AML-193 (cell line): ENCODE results near the gene KIR2DL1.
"Not testable (repeated sequence)": the region's sequence is repeated elsewhere in the genome, so short reads cannot be mapped to it uniquely, and the experiment has no call there.

ENCODE experiments used
- DNase-seq, 2 experiments: peaks; one replicate each; lab custom pipeline; 2025; lab: John Stamatoyannopoulos, UW

Gene KIR2DL1

DNA sequence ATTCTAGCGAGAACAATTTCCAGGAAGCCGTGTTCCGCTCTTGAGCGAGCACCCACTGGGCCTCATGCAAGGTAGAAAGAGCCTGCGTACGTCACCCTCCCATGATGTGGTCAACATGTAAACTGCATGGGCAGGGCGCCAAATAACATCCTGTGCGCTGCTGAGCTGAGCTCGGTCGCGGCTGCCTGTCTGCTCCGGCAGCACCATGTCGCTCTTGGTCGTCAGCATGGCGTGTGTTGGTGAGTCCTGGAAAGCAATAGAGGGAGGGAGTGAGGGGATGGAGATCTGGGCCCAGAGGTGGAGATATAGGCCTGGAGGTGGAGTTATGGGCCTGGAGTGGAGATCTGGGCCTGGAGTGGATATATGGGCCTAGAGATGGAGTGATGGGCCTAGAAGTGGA lies at the start of gene KIR2DL1:
Gene KIR2DL1, plus strand, starts transcription at position 148 of the 400 bp plus-strand sequence. Its CDS starts 58 bp downstream, at position 206.
- DNase-seq: not testable (repeated sequence)

- no peak for DNase-seq
Measured at GRCh38 chr19:54724142-54724541, 45.5 kb upstream of the KIR2DL1 start, which contains the start of gene KIR3DL3. Gene KIR3DL3 (plus strand): TSS chr19:54724442. CDS start chr19:54724497, 55 bp downstream.

DNA sequence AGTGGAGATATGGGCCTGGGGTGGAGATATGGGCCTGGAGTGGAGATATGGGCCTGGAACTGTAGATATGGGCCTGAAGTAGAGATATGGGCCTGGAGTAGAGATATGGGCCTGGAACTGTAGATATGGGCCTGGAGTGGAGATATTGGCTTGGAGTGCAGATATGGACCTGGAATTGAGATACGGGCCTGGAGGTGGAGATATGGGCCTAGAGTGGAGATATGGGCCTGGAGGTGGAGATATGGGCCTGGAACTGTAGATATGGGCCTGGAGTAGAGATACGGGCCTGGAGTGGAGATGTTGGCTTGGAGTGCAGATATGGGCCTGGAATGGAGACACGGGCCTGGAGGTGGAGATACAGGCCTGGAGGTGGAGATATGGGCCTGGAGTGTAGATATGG lies 44.9 kb upstream of the KIR2DL1 start:
- DNase-seq: no peak

GRCh38 chr19:54725321-54725720 lies 44.3 kb upstream of the KIR2DL1 start:
- no peak for DNase-seq

- no peak for DNase-seq
Measured at GRCh38 chr19:54727562-54727961, 42.0 kb upstream of the KIR2DL1 start.

- no peak for DNase-seq
Measured at GRCh38 chr19:54728167-54728566, 41.4 kb upstream of the KIR2DL1 start.

DNA sequence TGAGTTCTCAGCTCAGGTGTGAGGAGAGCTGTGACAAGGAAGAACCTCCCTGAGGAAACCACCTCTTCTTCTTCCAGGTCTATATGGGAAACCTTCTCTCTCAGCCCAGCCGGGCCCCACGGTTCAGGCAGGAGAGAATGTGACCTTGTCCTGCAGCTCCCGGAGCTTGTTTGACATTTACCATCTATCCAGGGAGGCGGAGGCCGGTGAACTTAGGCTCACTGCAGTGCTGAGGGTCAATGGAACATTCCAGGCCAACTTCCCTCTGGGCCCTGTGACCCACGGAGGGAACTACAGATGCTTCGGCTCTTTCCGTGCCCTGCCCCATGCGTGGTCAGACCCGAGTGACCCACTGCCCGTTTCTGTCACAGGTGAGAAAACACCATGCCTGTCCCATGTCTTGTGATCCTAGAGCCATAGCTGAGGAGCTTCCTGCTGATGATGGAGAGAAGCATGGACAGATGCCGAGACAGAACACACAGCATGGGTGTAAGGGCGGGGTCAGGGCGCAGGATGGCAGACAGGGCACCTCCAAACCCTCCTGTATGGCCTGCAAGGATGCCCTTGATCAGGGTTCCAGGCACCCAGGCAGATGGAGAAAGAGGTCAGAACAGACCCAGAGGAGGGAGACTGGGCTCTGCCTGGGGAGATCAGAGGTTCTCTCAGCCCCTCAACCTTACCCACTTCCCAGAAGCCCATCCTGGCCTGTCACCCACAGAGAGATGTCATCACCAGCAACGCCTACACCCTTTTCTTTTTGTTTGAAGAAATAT lies 40.0 kb upstream of the KIR2DL1 start:
- DNase-seq: no peak

GRCh38 chr19:54731191-54731590 lies 38.4 kb upstream of the KIR2DL1 start:
- DNase-seq: no peak

DNA sequence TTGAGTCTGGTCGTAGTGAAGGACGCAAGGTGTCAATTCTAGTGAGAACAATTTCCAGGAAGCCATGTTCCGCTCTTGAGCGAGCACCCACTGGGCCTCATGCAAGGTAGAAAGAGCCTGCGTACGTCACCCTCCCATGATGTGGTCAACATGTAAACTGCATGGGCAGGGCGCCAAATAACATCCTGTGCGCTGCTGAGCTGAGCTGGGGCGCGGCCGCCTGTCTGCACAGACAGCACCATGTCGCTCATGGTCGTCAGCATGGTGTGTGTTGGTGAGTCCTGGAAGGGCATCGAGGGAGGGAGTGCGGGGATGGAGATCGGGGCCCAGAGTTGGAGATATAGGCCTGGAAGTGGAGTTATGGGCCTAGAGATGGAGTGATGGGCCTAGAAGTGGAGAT lies 31.3 kb upstream of the KIR2DL1 start, which contains the start of gene KIR2DL3:
Gene KIR2DL3, plus strand, starts transcription at position 208 of the 400 bp plus-strand sequence. Its CDS starts 33 bp downstream, at position 241.
- not testable (repeated sequence) for DNase-seq

- no peak for DNase-seq
Measured at GRCh38 chr19:54738715-54739114, 30.9 kb upstream of the KIR2DL1 start.

DNA sequence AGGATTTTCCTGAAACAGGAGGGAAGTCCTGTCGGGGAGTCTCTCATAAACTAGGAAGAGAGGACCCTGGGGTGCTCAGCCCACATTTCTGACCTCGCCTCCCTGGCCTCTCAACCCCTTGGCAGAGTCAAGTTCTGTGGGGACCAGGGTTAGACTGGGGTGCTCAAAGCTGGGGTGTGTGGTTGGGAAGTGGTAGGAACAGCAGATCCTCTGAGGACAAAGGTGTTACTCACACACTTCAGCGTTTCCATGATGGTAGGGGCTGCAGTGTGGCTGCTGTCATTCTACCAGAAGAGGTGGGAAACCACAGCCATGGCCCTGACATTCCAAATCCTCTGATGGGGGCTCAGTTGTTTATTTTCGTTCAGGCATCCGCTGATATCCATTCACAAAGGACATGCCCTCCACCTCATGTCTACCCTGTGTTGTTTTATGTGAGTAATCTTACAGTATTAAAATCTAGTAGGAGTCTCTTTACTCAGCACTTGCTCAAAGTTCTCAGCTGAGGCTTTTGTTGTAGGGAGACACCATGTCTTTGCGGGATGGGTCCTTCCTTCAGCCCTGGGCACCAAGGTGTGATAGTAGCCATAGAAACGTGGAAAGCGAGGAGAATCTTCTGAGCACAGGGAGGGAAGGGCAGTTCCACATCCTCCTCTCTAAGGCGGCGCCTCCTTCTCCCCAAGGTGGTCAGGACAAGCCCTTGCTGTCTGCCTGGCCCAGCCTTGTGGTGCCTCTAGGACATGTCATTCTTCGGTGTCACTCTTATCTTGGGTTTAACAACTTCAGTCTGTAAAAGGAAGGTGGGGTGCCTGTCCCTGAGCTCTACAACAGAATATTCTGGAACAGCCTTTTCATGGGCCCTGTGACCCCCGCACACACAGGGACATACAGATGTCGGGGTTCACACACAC lies 29.8 kb upstream of the KIR2DL1 start:
- no peak for DNase-seq

DNA sequence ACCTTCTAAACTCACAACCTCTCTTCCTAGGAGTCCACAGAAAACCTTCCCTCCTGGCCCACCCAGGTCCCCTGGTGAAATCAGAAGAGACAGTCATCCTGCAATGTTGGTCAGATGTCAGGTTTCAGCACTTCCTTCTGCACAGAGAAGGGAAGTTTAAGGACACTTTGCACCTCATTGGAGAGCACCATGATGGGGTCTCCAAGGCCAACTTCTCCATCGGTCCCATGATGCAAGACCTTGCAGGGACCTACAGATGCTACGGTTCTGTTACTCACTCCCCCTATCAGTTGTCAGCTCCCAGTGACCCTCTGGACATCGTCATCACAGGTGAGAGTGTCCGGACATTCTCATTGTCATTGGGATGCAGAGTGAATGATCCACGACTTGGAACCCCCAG lies 27.6 kb upstream of the KIR2DL1 start:
- DNase-seq: not testable (repeated sequence)

GRCh38 chr19:54744080-54744479 lies 25.5 kb upstream of the KIR2DL1 start:
- not testable (repeated sequence) for DNase-seq

GRCh38 chr19:54747614-54748322 lies 21.8 kb upstream of the KIR2DL1 start:
- DNase-seq: peak; percentile 88 to 89

DNA sequence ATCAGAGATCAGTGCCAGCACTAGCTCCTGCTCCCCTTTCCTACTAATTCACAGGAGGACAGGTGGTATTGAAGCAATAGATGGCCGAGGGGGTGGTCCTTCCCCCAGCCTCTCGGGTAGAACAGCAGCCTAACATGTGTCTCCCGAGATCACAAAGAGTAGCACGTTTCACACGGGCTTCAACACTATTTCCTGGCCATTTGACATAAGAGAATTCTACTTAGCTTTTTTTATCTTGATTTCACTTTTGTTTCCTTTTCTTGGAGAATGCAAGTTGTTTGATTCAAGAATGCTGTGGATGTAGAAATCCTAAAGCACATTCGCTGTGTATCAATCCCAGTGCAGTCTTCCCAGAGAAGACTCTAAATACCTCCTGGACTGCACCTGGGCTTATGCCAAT lies 19.3 kb upstream of the KIR2DL1 start:
- DNase-seq: not testable (repeated sequence)

DNA sequence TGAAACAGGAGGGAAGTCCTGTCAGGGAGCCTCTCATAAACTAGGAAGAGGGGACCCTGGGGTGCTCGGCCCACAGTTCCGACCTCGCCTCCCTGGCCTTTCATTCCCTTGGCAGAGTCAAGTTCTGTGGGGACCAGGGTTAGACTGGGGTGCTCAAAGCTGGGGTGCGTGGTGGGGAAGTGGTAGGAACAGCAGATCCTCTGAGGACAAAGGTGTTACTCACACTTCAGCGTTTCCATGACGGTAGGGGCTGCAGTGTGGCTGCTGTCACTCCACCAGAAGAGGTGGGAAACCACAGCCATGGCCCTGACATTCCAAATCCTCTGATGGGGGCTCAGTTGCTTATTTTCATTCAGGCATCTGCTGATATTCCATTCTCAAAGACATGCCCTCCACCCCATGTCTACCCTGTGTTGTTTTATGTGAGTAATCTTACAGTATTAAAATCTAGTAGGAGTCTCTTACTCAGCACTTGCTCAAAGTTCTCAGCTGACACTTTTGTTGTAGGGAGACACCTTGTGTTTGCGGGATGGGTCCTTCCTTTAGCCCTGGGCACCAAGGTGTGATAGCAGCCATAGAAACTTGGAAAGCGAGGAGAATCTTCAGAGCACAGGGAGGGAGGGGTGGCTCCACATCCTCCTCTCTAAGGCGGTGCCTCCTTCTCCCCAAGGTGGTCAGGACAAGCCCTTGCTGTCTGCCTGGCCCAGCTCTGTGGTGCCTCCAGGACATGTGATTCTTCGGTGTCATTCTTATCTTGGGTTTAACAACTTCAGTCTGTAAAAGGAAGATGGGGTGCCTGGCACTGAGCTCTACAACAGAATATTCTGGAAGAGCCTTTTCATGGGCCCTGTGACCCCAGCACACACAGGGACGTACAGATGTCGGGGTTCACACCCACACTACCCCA lies 13.1 kb upstream of the KIR2DL1 start:
- not testable (repeated sequence) for DNase-seq

- not testable (repeated sequence) for DNase-seq
Measured at GRCh38 chr19:54758577-54758976, 11.0 kb upstream of the KIR2DL1 start.

DNA sequence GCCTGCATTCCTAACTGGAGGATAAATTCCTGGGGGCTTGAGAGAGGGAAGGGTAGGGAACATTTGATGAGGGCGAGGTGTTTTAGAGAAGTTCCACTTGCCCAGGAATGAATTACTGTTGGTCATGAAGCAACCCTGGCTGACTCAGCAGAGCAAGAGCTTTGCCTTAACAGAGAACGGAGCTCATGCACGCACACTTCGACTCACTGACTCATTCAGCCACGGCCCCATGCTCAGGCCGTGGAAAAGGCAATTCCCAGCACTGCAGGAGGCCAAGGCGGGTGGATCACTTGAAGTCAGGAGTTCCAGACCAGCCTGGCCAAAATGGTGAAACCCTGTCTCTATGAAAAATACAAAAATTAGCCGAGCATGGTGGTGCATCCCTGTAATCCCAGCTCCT lies 5.4 kb upstream of the KIR2DL1 start:
- peak; percentile 80 to 83 for DNase-seq

DNA sequence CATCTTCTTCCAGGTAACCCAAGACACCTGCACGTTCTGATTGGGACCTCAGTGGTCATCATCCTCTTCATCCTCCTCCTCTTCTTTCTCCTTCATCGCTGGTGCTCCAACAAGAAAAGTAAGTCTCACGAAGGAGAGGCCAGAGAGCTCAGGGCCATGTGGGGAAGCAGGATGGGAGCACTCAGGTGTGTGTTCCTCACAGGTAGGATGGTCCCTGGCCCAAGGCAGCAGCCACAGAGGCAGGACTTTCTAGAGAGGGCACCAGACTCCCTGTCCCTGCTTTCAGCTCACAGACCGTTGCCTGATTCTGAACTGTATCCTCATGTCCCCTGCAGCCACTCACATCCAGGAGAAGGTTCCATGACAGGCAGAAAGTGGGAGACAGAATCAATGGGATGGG lies 3.1 kb upstream of the KIR2DL1 start:
- not testable (repeated sequence) for DNase-seq

- DNase-seq: not testable (repeated sequence)
Measured at GRCh38 chr19:54770511-54770910, 918 bp downstream of the KIR2DL1 start.
